NOMO-1 treated with dmso at 0.1 percent for 144 hours (cell line): Measurements from ENCODE around the gene AACS.
"Not testable (repeated sequence)": the region's sequence is repeated elsewhere in the genome, so short reads cannot be mapped to it uniquely, and the experiment has no call there.

Source experiments
- DNase-seq: peaks from one replicate; lab custom pipeline; 2025; ENCODE audit not compliant: unreplicated experiment; lab: John Stamatoyannopoulos, UW

The AACS gene

GRCh38 chr12:125056306-125056705 lies 8.9 kb upstream of the AACS start:
- DNase-seq: no peak

- no peak for DNase-seq
Observed at GRCh38 chr12:125057708-125058107, 7.5 kb upstream of the AACS start.

- no peak for DNase-seq
Observed at GRCh38 chr12:125061229-125061628, 4.0 kb upstream of the AACS start.

GRCh38 chr12:125063522-125063921 lies 1.7 kb upstream of the AACS start:
- not testable (repeated sequence) for DNase-seq

- DNase-seq: no peak
Observed at GRCh38 chr12:125064492-125064891, 743 bp upstream of the AACS start.

GRCh38 chr12:125065919-125066570 lies 810 bp downstream of the AACS start:
- DNase-seq: no peak

GRCh38 chr12:125068391-125068790 lies 3.2 kb downstream of the AACS start:
- no peak for DNase-seq

- no peak for DNase-seq
Observed at GRCh38 chr12:125069616-125070015, 4.4 kb downstream of the AACS start.

GRCh38 chr12:125070112-125070511 lies 4.9 kb downstream of the AACS start:
- DNase-seq: no peak

- DNase-seq: no peak
Observed at GRCh38 chr12:125070661-125071390, 5.6 kb downstream of the AACS start.

- DNase-seq: no peak
Observed at GRCh38 chr12:125071456-125071855, 6.2 kb downstream of the AACS start.

- DNase-seq: no peak
Observed at GRCh38 chr12:125072496-125072895, 7.3 kb downstream of the AACS start.

- DNase-seq: not testable (repeated sequence)
Observed at GRCh38 chr12:125074294-125074693, 9.1 kb downstream of the AACS start.

GRCh38 chr12:125076103-125076502 lies 10.9 kb downstream of the AACS start:
- DNase-seq: no peak

GRCh38 chr12:125079084-125079483 lies 13.8 kb downstream of the AACS start:
- no peak for DNase-seq

GRCh38 chr12:125079648-125080645 lies 14.7 kb downstream of the AACS start:
- DNase-seq: no peak

GRCh38 chr12:125081427-125081826 lies 16.2 kb downstream of the AACS start:
- DNase-seq: no peak

GRCh38 chr12:125083072-125083471 lies 17.8 kb downstream of the AACS start:
- DNase-seq: no peak

- not testable (repeated sequence) for DNase-seq
Observed at GRCh38 chr12:125088199-125088598, 23.0 kb downstream of the AACS start.

GRCh38 chr12:125089083-125089482 lies 23.8 kb downstream of the AACS start:
- no peak for DNase-seq

- no peak for DNase-seq
Observed at GRCh38 chr12:125089626-125090025, 24.4 kb downstream of the AACS start.
